Measurements from ENCODE around the gene MTFP1. TPM values are rescaled to one million over a fixed set of nuclear protein-coding genes. Genes with fewer than 3 reads are reported as not detected.

MTFP1 gene
- total RNA-seq, 3 donors from 2014 or later = 2.9 to 16.7 (median 14.4) TPM

- Histone ChIP-seq H3K27ac (no peak overlapping the region), H3K27me3 (no peaks in the 10 kb centered on the region), H3K4me3 (no peak overlapping the region), H3K36me3 (no peaks in the 10 kb centered on the region), H3K4me1 (no peaks in the 10 kb centered on the region), H3K9me3 (no peaks in the 10 kb centered on the region)
- no peak for DNase-seq (ENCODE audit: low spot score in 2 of 2)
- TF ChIP-seq POLR2A (IDR thresholded peaks at IDR 0.05) = no peak
- TF ChIP-seq CTCF (IDR thresholded peaks at IDR 0.05) = no peak
- intact Hi-C loops (cut with DNase I; ENCODE audit: low total_unique reads) = no loop called here
Observed at GRCh38 chr22:30439226-30439625, 13.7 kb downstream of the MTFP1 start.

- no peaks in the 10 kb centered on the region for H3K27me3 ChIP-seq
- H3K27ac ChIP-seq = no peak overlapping the region
- no peaks in the 10 kb centered on the region for H3K4me1 ChIP-seq
- no peak overlapping the region for H3K4me3 ChIP-seq
- H3K9me3 ChIP-seq = no peaks in the 10 kb centered on the region
- TF ChIP-seq POLR2A (IDR thresholded peaks at IDR 0.05) = no peak
- no peak for TF ChIP-seq POLR2AphosphoS5 (IDR thresholded peaks at IDR 0.05)
- no peak for TF ChIP-seq CTCF (IDR thresholded peaks at IDR 0.05)
- intact Hi-C loops (cut with DNase I; ENCODE audit: low total_unique reads) = no loop called here
- no peaks in the 10 kb centered on the region for H3K36me3 ChIP-seq
- no peak for DNase-seq (ENCODE audit: low spot score in 2 of 2)
Observed at GRCh38 chr22:30439836-30440235, 14.3 kb downstream of the MTFP1 start.

- no peak overlapping the region for H3K27ac ChIP-seq
- no peaks in the 10 kb centered on the region for H3K27me3 ChIP-seq
- H3K4me1 ChIP-seq = no peaks in the 10 kb centered on the region
Observed at GRCh38 chr22:30441088-30441487, 15.5 kb downstream of the MTFP1 start.

GRCh38 chr22:30444632-30445437, 19.3 kb downstream of the MTFP1 start:
- no peak for DNase-seq (ENCODE audit: low spot score in 2 of 2)
- intact Hi-C loops (cut with DNase I; ENCODE audit: low total_unique reads) = no loop called here
- Histone ChIP-seq H3K9me3 (no peaks in the 10 kb centered on the region), H3K27me3 (no peaks in the 10 kb centered on the region), H3K36me3 (no peaks in the 10 kb centered on the region), H3K27ac (no peak overlapping the region), H3K4me3 (no peak overlapping the region), H3K4me1 (no peaks in the 10 kb centered on the region)
- peak in 2 of 3 donors; percentile 26 to 68 for TF ChIP-seq CTCF (IDR thresholded peaks at IDR 0.05)
- TF ChIP-seq POLR2AphosphoS5 (IDR thresholded peaks at IDR 0.05) = no peak

More at GRCh38 chr22:30441088-30441487, 15.5 kb downstream of the MTFP1 start:
- TF ChIP-seq POLR2A (IDR thresholded peaks at IDR 0.05) (no peak), CTCF (IDR thresholded peaks at IDR 0.05) (no peak), POLR2AphosphoS5 (IDR thresholded peaks at IDR 0.05) (no peak)
- Histone ChIP-seq H3K9me3 (no peaks in the 10 kb centered on the region), H3K4me3 (no peak overlapping the region), H3K36me3 (no peaks in the 10 kb centered on the region)
- DNase-seq (ENCODE audit: low spot score in 2 of 2) = no peak
- intact Hi-C loops (cut with DNase I; ENCODE audit: low total_unique reads) = no loop called here

GRCh38 chr22:30445438-30446145, 20.0 kb downstream of the MTFP1 start:
- intact Hi-C loops (cut with DNase I; ENCODE audit: low total_unique reads) = no loop called here
- no peak for DNase-seq (ENCODE audit: low spot score in 2 of 2)

More at GRCh38 chr22:30445438-30446145, 20.0 kb downstream of the MTFP1 start:
- no peaks in the 10 kb centered on the region for H3K9me3 ChIP-seq
- no peaks in the 10 kb centered on the region for H3K4me1 ChIP-seq
- H3K4me3 ChIP-seq = no peak overlapping the region
- TF ChIP-seq POLR2AphosphoS5 (IDR thresholded peaks at IDR 0.05) = no peak
- peak in 1 of 3 donors; percentile 4 for TF ChIP-seq CTCF (IDR thresholded peaks at IDR 0.05)
- H3K36me3 ChIP-seq = no peaks in the 10 kb centered on the region
- H3K27ac ChIP-seq = no peak overlapping the region
- H3K27me3 ChIP-seq = no peaks in the 10 kb centered on the region
